ENCODE measurements around the gene RNF224. TPM values are rescaled to one million over a fixed set of nuclear protein-coding genes. Genes with fewer than 3 reads are reported as not detected.

RNF224 gene
- total RNA-seq, 4 donors from 2014 or later: not detected

DNA sequence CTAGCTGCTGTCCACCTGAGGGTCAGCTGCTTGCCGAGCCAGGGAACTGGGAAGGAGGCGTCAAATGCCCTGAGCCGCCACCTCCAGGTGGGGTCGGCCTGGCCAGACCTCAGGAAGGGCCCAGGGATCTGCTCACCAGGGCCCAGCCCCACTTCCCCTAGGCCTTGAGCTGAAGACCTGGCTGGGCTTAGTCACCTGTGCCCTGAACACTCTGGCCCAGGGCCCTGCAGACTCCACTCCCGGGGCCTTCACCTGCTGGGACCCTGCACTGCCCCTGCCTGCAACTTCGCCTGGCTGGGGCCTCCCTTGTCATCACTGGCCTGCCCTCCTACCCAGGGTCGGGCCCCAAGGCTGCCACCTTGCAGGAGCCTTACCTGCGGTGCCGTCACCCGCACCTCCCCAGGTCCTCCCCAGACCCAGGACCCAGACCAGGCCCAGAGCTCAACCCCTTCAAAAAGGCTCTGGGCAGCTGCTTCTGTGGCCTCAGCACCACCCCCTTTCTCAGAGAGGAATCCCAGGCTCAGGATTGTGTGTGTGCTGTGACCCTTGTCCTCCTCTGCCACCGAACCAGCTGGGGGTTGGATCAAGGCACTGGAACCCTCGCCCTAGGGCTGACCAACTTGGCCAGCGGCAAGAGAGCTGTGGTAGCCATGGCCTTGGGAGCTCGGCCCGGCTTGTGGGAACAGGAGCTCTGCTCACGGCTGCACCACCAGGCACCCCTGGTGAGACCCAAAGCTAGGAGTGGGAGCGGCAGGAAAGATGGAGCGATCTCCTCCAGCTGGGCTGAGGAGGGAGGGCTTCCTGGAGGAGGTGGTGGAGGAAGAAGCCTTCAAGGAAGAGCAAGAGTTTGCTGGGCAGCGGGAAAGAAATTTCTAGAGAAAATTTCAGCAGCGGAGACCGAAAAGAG, 26.7 kb downstream of the RNF224 start:
- no peak for TF ChIP-seq CTCF (IDR thresholded peaks at IDR 0.05; ENCODE audit: low read depth)

GRCh38 chr9:137254624-137255447, 27.5 kb downstream of the RNF224 start, which contains the start of gene NELFB:
NELFB (plus strand) TSS chr9:137255327.
- TF ChIP-seq CTCF (IDR thresholded peaks at IDR 0.05; ENCODE audit: low read depth): no peak

- TF ChIP-seq CTCF (IDR thresholded peaks at IDR 0.05; ENCODE audit: low read depth): no peak
Observed at GRCh38 chr9:137255448-137256114, 28.3 kb downstream of the RNF224 start.

- TF ChIP-seq CTCF (IDR thresholded peaks at IDR 0.05; ENCODE audit: low read depth): no peak
Observed at GRCh38 chr9:137256362-137256761, 29.1 kb downstream of the RNF224 start.

DNA sequence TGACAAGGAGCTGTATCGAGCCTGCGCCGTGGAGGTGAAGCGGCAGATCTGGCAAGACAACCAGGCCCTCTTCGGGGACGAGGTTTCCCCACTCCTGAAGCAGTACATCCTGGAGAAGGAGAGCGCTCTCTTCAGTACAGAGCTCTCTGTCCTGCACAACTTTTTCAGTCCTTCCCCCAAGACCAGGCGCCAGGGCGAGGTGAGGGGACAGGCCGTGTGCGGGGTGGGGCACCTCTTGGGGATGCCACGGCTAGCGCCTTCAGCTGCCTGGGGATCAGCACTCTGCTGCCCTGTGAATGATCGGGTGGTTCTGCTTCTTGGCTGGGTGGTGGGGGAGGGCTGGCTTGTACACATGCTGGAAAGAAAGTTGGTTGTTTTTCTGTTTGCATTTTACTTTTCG, 29.6 kb downstream of the RNF224 start:
- no peak for TF ChIP-seq CTCF (IDR thresholded peaks at IDR 0.05; ENCODE audit: low read depth)

GRCh38 chr9:137262909-137263285, 35.6 kb downstream of the RNF224 start:
- TF ChIP-seq CTCF (IDR thresholded peaks at IDR 0.05; ENCODE audit: low read depth): no peak
